Epithelial cell of esophagus (primary cell): ENCODE measurements around the gene LSS.
"Not testable (repeated sequence)": the region's sequence is repeated elsewhere in the genome, so short reads cannot be mapped to it uniquely, and the experiment has no call there.

Experiments
- DNase-seq: peaks from one replicate; pipeline ENCODE4 v3.0.0; 2010; ENCODE audit warnings: low read depth
- H3K4me3 ChIP-seq: 2 replicates; pipeline ENCODE4 v1.5.1; 2011; ENCODE audit warnings: mild to moderate bottlenecking, low read length, control low read depth
- TF ChIP-seq, protein P1 (sequence below): IDR thresholded peaks from 2 replicates; pipeline ENCODE4 v1.5.1; 2011; ENCODE audit warnings: low read depth, mild to moderate bottlenecking, low read length, control low read depth, inconsistent platforms; ENCODE audit not compliant: insufficient read depth; ENCODE audit errors: missing control alignments

The LSS gene

GRCh38 chr21:46226920-46227599, 1.5 kb downstream of the LSS start:
- DNase-seq, result peak; percentile 85
- TF ChIP-seq, protein P1, sequence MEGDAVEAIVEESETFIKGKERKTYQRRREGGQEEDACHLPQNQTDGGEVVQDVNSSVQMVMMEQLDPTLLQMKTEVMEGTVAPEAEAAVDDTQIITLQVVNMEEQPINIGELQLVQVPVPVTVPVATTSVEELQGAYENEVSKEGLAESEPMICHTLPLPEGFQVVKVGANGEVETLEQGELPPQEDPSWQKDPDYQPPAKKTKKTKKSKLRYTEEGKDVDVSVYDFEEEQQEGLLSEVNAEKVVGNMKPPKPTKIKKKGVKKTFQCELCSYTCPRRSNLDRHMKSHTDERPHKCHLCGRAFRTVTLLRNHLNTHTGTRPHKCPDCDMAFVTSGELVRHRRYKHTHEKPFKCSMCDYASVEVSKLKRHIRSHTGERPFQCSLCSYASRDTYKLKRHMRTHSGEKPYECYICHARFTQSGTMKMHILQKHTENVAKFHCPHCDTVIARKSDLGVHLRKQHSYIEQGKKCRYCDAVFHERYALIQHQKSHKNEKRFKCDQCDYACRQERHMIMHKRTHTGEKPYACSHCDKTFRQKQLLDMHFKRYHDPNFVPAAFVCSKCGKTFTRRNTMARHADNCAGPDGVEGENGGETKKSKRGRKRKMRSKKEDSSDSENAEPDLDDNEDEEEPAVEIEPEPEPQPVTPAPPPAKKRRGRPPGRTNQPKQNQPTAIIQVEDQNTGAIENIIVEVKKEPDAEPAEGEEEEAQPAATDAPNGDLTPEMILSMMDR, result no peak
- peak overlapping the region; percentile 74 for H3K4me3 ChIP-seq

DNA sequence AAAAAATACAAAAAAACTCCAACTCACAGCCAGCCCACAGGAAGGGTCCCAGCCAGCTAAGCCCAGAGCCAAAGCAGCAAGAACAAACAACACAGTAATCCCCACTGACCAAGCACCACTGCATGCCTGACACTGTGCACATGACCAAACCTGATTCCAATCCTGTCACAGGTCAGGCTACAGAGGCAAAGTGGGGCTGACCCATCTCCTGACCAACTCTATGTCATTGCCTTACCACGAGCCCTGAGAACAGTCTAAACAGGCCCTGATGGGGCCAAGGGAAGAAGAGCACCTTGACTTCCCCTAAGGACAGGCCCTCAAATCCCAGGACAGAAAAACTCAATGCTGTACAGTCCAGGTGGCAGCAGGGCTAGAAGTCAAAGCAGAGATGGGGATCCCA, 2.4 kb downstream of the LSS start:
- TF ChIP-seq, protein P1, result no peak
- H3K4me3 ChIP-seq, result peak overlapping the region; percentile 74
- DNase-seq, result no peak

GRCh38 chr21:46223661-46224060, 4.9 kb downstream of the LSS start:
- not testable (repeated sequence) for H3K4me3 ChIP-seq, DNase-seq

- DNase-seq, result no peak
- H3K4me3 ChIP-seq, result no peak overlapping the region
- TF ChIP-seq, protein P1, result no peak
Observed at GRCh38 chr21:46223217-46223616, 5.4 kb downstream of the LSS start.

DNA sequence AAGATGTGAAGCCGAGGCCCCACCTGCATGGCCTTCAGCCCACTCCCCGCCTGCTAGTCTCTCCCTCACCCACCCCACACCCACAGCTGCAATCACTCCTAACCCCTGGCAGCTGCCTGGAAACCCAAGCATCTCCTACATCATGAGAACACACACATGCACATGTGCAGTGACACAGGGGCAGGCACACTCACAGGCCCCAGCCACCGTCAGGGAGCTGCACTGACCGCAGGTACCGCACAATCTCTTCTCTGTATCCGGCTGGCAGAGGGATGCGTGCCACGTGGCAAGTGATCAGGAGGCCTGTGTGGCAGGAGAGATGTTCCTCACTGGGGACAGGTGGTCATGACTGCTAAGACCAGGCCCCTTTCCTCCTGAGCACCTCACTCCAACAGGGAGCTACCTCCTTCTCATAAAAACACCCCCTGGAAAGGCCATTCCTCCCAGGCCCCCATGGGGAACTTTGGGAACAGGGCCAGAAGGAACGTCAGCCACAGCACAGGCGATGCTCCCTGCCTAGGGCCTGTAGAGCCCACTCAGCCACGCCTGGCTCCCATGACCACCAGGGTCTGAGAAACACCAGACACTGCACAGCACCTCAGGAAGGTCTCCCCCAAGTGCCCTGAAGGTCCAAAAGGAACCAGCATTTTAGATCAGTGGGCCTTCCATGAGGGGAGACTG, 6.0 kb downstream of the LSS start:
- no peak overlapping the region for H3K4me3 ChIP-seq
- TF ChIP-seq, protein P1, result no peak
- DNase-seq, result no peak

- no peak for DNase-seq
- no peak overlapping the region for H3K4me3 ChIP-seq
- TF ChIP-seq, protein P1, result no peak
Observed at GRCh38 chr21:46221664-46222435, 6.7 kb downstream of the LSS start.

GRCh38 chr21:46220847-46221246, 7.7 kb downstream of the LSS start:
- H3K4me3 ChIP-seq, result no peak overlapping the region
- TF ChIP-seq, protein P1, result no peak
- no peak for DNase-seq
